Esophagus squamous epithelium (tissue), 5 donors: ENCODE measurements around the gene ZNF726. TPM values are rescaled to one million over a fixed set of nuclear protein-coding genes. Genes with fewer than 3 reads are reported as not detected.
"Not testable (repeated sequence)": the region's sequence is repeated elsewhere in the genome, so short reads cannot be mapped to it uniquely, and the experiment has no call there.

Experiments used
- DNase-seq: peaks from one replicate; lab custom pipeline; 2025; lab: John Stamatoyannopoulos, UW
- H3K27ac ChIP-seq, 4 donors: fragments of 200-600 bp; sonication (generic); one replicate each; pipeline ENCODE4 v1.5.1; 2016 to 2019; ENCODE audit warnings: mild to moderate bottlenecking in 1 of 4
- H3K27me3 ChIP-seq, 4 donors: fragments of 200-600 bp; sonication (generic); 1 replicate in 3 of 4; 2 replicates in 1 of 4; pipeline versions ENCODE4 v1.5.1 to v1.6.0; 2017 to 2021; ENCODE audit warnings: antibody characterized with exemption in 1 of 4
- H3K36me3 ChIP-seq, 3 donors: fragments of 200-600 bp; sonication (generic); one replicate each; pipeline ENCODE4 v1.5.1; 2016 to 2019
- H3K4me1 ChIP-seq, 3 donors: fragments of 200-600 bp; sonication (generic); one replicate each; pipeline ENCODE4 v1.5.1; 2017 to 2019
- H3K4me3 ChIP-seq, 4 donors: fragments of 200-600 bp; sonication (generic); 1 replicate in 3 of 4; 2 replicates in 1 of 4; pipeline ENCODE4 v1.5.1; 2016 to 2019; ENCODE audit warnings: mild to moderate bottlenecking in 2 of 4, moderate library complexity in 1 of 4
- H3K9me3 ChIP-seq, 3 donors: fragments of 200-600 bp; sonication (generic); one replicate each; pipeline ENCODE4 v1.5.1; 2016 to 2019
- POLR2A ChIP-seq, 4 donors: fragments of 450-650 bp; IDR thresholded peaks; one replicate each; pipeline ENCODE4 v1.6.1; 2017; ENCODE audit warnings: antibody characterized with exemption in 4 of 4, mild to moderate bottlenecking in 4 of 4, moderate library complexity in 3 of 4
- WGBS, 2 donors: methylation state at CpG; one replicate each; pipeline ENCODE4 v1.1.5; 2018; 5-methylcytosine and 5-hydroxymethylcytosine counted together
- intact Hi-C: fragments of 100-400 bp; cut with DNase I; formaldehyde crosslinking; loops from one replicate; pipeline ENCODE4 v1.15.0; 2022
- total RNA-seq, 4 donors: library from RNA; depleted of rRNA; stranded (reverse); fragments of >200 nt; gene quantifications; one replicate each; pipeline ENCODE4 v1.1.0, GENCODE V29; 2016
- TF ChIP-seq, protein P1 (sequence below), 6 experiments: fragments of 450-650 bp in 4 of 6; fragments of 200-600 bp in 2 of 6; sonication (generic) in 2 of 6; IDR thresholded peaks; one replicate each; pipeline ENCODE4 v1.5.1; 2016 to 2019; ENCODE audit warnings: antibody characterized with exemption in 6 of 6, mild to moderate bottlenecking in 4 of 6, moderate library complexity in 4 of 6
- donor health status: DM: yes; HTN: yes; CAD: no.

Gene ZNF726
- total RNA-seq = 1 to 10 TPM; 2.1 to 3.4 (median 2.8) TPM

GRCh38 chr19:23914402-23915286 is at the start of gene ZNF726:
Gene ZNF726 (plus strand): TSS chr19:23914886. CDS start chr19:23914995, 109 bp downstream.
- peaks cover 0 to 14% (median 0%) of the 10 kb centered on the region in 3 donors for H3K4me1 ChIP-seq
- DNase-seq = peak; percentile 57
- WGBS, 2 donors = 19 to 25% methylated on average over 25 to 33 of the region's 44 CpGs
- H3K27ac ChIP-seq = peak within 1 kb of the TSS; percentile 58 to 84 (median 76)
- H3K36me3 ChIP-seq = no peaks in the 10 kb centered on the region
- TF ChIP-seq, protein P1, sequence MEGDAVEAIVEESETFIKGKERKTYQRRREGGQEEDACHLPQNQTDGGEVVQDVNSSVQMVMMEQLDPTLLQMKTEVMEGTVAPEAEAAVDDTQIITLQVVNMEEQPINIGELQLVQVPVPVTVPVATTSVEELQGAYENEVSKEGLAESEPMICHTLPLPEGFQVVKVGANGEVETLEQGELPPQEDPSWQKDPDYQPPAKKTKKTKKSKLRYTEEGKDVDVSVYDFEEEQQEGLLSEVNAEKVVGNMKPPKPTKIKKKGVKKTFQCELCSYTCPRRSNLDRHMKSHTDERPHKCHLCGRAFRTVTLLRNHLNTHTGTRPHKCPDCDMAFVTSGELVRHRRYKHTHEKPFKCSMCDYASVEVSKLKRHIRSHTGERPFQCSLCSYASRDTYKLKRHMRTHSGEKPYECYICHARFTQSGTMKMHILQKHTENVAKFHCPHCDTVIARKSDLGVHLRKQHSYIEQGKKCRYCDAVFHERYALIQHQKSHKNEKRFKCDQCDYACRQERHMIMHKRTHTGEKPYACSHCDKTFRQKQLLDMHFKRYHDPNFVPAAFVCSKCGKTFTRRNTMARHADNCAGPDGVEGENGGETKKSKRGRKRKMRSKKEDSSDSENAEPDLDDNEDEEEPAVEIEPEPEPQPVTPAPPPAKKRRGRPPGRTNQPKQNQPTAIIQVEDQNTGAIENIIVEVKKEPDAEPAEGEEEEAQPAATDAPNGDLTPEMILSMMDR (IDR thresholded peaks at IDR 0.05) = no peak
- TF ChIP-seq POLR2A (IDR thresholded peaks at IDR 0.05) = peak in 1 of 4 donors; percentile 15
- peak within 1 kb of the TSS; percentile 58 to 77 (median 62) for H3K4me3 ChIP-seq
- H3K9me3 ChIP-seq = no peaks in the 10 kb centered on the region
- H3K27me3 ChIP-seq = no peaks in the 10 kb centered on the region
- intact Hi-C loops = no loop called here

GRCh38 chr19:23867895-23868294 is 46.8 kb upstream of the ZNF726 start:
- H3K27ac ChIP-seq = no peak overlapping the region
- no peaks in the 10 kb centered on the region for H3K4me1 ChIP-seq
- peaks cover 0 to 17% (median 0%) of the 10 kb centered on the region in 3 donors for H3K9me3 ChIP-seq
- H3K27me3 ChIP-seq = no peaks in the 10 kb centered on the region
- 71 to 84% methylated on average over 4 of the region's 4 CpGs for WGBS, 2 donors
- H3K4me3 ChIP-seq = no peak overlapping the region
- intact Hi-C loops = no loop called here
- no peak for TF ChIP-seq POLR2A (IDR thresholded peaks at IDR 0.05)
- TF ChIP-seq, protein P1 (IDR thresholded peaks at IDR 0.05) = no peak
- no peak for DNase-seq
- no peaks in the 10 kb centered on the region for H3K36me3 ChIP-seq

- H3K27ac ChIP-seq = no peak overlapping the region
- intact Hi-C loops = no loop called here
- H3K27me3 ChIP-seq = no peaks in the 10 kb centered on the region
- peaks cover 0 to 13% (median 0%) of the 10 kb centered on the region in 3 donors for H3K9me3 ChIP-seq
- no peaks in the 10 kb centered on the region for H3K4me1 ChIP-seq
- no peak for TF ChIP-seq POLR2A (IDR thresholded peaks at IDR 0.05)
- TF ChIP-seq, protein P1 (IDR thresholded peaks at IDR 0.05) = no peak
- H3K4me3 ChIP-seq = no peak overlapping the region
- WGBS, 2 donors = 88 to 89% methylated on average over 3 of the region's 3 CpGs
- no peaks in the 10 kb centered on the region for H3K36me3 ChIP-seq
- DNase-seq = no peak
Observed at GRCh38 chr19:23868630-23869029, 46.1 kb upstream of the ZNF726 start.

DNA sequence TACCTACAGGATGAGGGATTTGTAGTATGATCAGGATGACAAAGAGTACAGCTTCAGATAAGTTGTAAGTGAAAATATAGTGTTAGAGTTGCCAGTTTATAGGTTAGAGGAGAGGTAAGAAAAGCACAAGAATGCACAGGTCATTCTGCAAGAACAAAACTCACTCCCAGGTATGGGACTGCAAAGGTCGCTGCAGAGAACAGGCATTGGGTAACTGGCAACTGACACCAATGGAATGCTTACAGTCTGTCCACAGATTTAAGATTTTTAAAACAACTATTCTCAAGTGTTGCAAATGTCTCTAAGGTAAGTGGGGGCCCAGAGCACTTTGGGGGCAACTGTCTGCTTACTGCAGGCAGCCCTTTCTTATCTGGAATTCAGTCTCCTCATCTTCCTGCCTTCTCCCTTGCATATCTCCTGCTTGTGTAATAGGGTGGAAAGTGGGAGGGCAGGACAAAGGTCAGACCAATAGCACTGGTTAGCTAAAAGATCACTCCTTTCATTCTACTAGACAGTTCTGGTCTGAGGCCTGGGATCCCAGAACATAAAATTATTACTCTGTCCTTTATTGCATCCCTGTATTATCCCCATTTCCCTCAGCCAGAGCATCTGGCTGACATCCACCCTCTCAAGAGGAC is 42.3 kb upstream of the ZNF726 start:
- H3K36me3 ChIP-seq = no peaks in the 10 kb centered on the region
- H3K27ac ChIP-seq = no peak overlapping the region
- H3K4me1 ChIP-seq = no peaks in the 10 kb centered on the region
- peaks cover 0 to 19% (median 0%) of the 10 kb centered on the region in 3 donors for H3K9me3 ChIP-seq
- DNase-seq = no peak
- no peak for TF ChIP-seq POLR2A (IDR thresholded peaks at IDR 0.05)
- TF ChIP-seq, protein P1 (IDR thresholded peaks at IDR 0.05) = no peak
- intact Hi-C loops = no loop called here
- WGBS, 2 donors = 29 to 48% methylated on average over 1 of the region's 1 CpG
- no peak overlapping the region for H3K4me3 ChIP-seq
- no peaks in the 10 kb centered on the region for H3K27me3 ChIP-seq

GRCh38 chr19:23876261-23876660 is 38.4 kb upstream of the ZNF726 start:
- no peak overlapping the region for H3K4me3 ChIP-seq
- no peak for DNase-seq
- intact Hi-C loops = no loop called here
- peaks cover 0 to 10% (median 0%) of the 10 kb centered on the region in 3 donors for H3K9me3 ChIP-seq
- no peaks in the 10 kb centered on the region for H3K36me3 ChIP-seq
- TF ChIP-seq POLR2A (IDR thresholded peaks at IDR 0.05) = no peak
- TF ChIP-seq, protein P1 (IDR thresholded peaks at IDR 0.05) = no peak
- no peak overlapping the region for H3K27ac ChIP-seq
- no peaks in the 10 kb centered on the region for H3K27me3 ChIP-seq
- 62 to 77% methylated on average over 6 to 11 of the region's 12 CpGs for WGBS, 2 donors
- H3K4me1 ChIP-seq = no peaks in the 10 kb centered on the region

GRCh38 chr19:23876756-23877155 is 37.9 kb upstream of the ZNF726 start:
- H3K9me3 ChIP-seq, H3K4me3 ChIP-seq, H3K36me3 ChIP-seq, DNase-seq, H3K27me3 ChIP-seq, H3K4me1 ChIP-seq, H3K27ac ChIP-seq, intact Hi-C loops: not testable (repeated sequence)
- WGBS, 2 donors = 25 to 65% methylated on average over 3 of the region's 3 CpGs
